Measurements from ENCODE around the gene FBXL16.
A peak's percentile ranks its signal among the peaks of the same experiment; 100 is the strongest.

FBXL16 gene

GRCh38 chr16:677316-678190 lies 28.0 kb downstream of the FBXL16 start:
- H3K18ac ChIP-seq (ENCODE audit: low read length), result peak overlapping the region; percentile 17
- no peak for DNase-seq (ENCODE audit: low spot score)
- H3K4ac ChIP-seq (ENCODE audit: low read length), result no peak overlapping the region
- H3K27me3 ChIP-seq (ENCODE audit: control insufficient read depth in 3 of 3, insufficient read depth in 3 of 3, low read depth in 1 of 3, low read length in 3 of 3), result peaks cover 0 to 14% (median 0%) of the 10 kb centered on the region in 3 experiments
- H2BK12ac ChIP-seq (ENCODE audit: low read length), result peak overlapping the region; percentile 73
- H2BK120ac ChIP-seq (ENCODE audit: low read depth, low read length), result no peak overlapping the region
- H3K4me3 ChIP-seq (ENCODE audit: low read length in 2 of 2), result no peak overlapping the region
- peaks cover 22 to 37% of the 10 kb centered on the region in 2 donors for H3K36me3 ChIP-seq (replicated peaks in 1 of 2; ENCODE audit: control insufficient read depth in 2 of 2, insufficient read depth in 2 of 2, low read length in 2 of 2)
- peak overlapping the region; percentile 85 for H3K23ac ChIP-seq (ENCODE audit: low read depth, low read length, poor library complexity)
- H2BK15ac ChIP-seq (ENCODE audit: low read length), result peak overlapping the region; percentile 17
- peaks cover 0 to 2% of the 10 kb centered on the region in 2 donors for H3K9me3 ChIP-seq (replicated peaks in 1 of 2; ENCODE audit: control insufficient read depth in 2 of 2, insufficient read depth in 1 of 2, low read depth in 1 of 2, low read length in 2 of 2)
- peaks cover 22% of the 10 kb centered on the region for H3K79me1 ChIP-seq (ENCODE audit: low read depth, low read length)
- no peak overlapping the region for H3K9ac ChIP-seq (ENCODE audit: low read depth, low read length, poor library complexity)
- H3K14ac ChIP-seq (ENCODE audit: low read length), result peak overlapping the region; percentile 56
- no peak overlapping the region for H2AFZ ChIP-seq (ENCODE audit: low read length)
- H4K8ac ChIP-seq (ENCODE audit: low read depth, low read length), result peak overlapping the region; percentile 82
- peak overlapping the region; percentile 90 for H2AK5ac ChIP-seq (ENCODE audit: low read depth, low read length)
- H3K4me2 ChIP-seq (ENCODE audit: insufficient read depth, low read length, poor library complexity, severe bottlenecking), result no peak overlapping the region
- H2BK5ac ChIP-seq (ENCODE audit: low read length), result peak overlapping the region; percentile 93
- WGBS, 2 donors (ENCODE audit: extremely low coverage in 2 of 2, insufficient read length in 2 of 2, insufficient replicate concordance in 1 of 2), result no CpG with 5 or more reads among the region's 57 CpGs
- no peak overlapping the region for H3K27ac ChIP-seq (replicated peaks; ENCODE audit: low read length)
- H3K4me1 ChIP-seq (ENCODE audit: control insufficient read depth in 2 of 2, insufficient read depth in 1 of 2, low read depth in 1 of 2, low read length in 2 of 2), result peaks cover 7 to 21% of the 10 kb centered on the region in 2 donors
- H4K91ac ChIP-seq (ENCODE audit: low read depth, low read length, poor library complexity), result peak overlapping the region; percentile 53

GRCh38 chr16:676913-677312 lies 28.7 kb downstream of the FBXL16 start:
- Histone ChIP-seq H2AFZ (ENCODE audit: low read length) (no peak overlapping the region), H3K9me3 (replicated peaks in 1 of 2; ENCODE audit: control insufficient read depth in 2 of 2, insufficient read depth in 1 of 2, low read depth in 1 of 2, low read length in 2 of 2) (peaks cover 0 to 2% of the 10 kb centered on the region in 2 donors), H3K4me3 (ENCODE audit: low read length in 2 of 2) (no peak overlapping the region), H3K14ac (ENCODE audit: low read length) (peak overlapping the region; percentile 56), H2BK15ac (ENCODE audit: low read length) (no peak overlapping the region), H2BK5ac (ENCODE audit: low read length) (peak overlapping the region; percentile 93), H3K4me2 (ENCODE audit: insufficient read depth, low read length, poor library complexity, severe bottlenecking) (peak overlapping the region; percentile 2), H3K9ac (ENCODE audit: low read depth, low read length, poor library complexity) (no peak overlapping the region), H2AK5ac (ENCODE audit: low read depth, low read length) (peak overlapping the region; percentile 6), H2BK12ac (ENCODE audit: low read length) (peak overlapping the region; percentile 73), H3K27ac (replicated peaks; ENCODE audit: low read length) (no peak overlapping the region), H3K27me3 (ENCODE audit: control insufficient read depth in 3 of 3, insufficient read depth in 3 of 3, low read depth in 1 of 3, low read length in 3 of 3) (peaks cover 0 to 14% (median 0%) of the 10 kb centered on the region in 3 experiments), H3K36me3 (replicated peaks in 1 of 2; ENCODE audit: control insufficient read depth in 2 of 2, insufficient read depth in 2 of 2, low read length in 2 of 2) (peaks cover 22 to 37% of the 10 kb centered on the region in 2 donors), H3K23ac (ENCODE audit: low read depth, low read length, poor library complexity) (peak overlapping the region; percentile 85), H3K4ac (ENCODE audit: low read length) (no peak overlapping the region), H3K4me1 (ENCODE audit: control insufficient read depth in 2 of 2, insufficient read depth in 1 of 2, low read depth in 1 of 2, low read length in 2 of 2) (peaks cover 6 to 21% of the 10 kb centered on the region in 2 donors), H3K18ac (ENCODE audit: low read length) (peak overlapping the region; percentile 17), H4K91ac (ENCODE audit: low read depth, low read length, poor library complexity) (peak overlapping the region; percentile 53), H2BK120ac (ENCODE audit: low read depth, low read length) (no peak overlapping the region), H4K8ac (ENCODE audit: low read depth, low read length) (peak overlapping the region; percentile 82), H3K79me1 (ENCODE audit: low read depth, low read length) (peaks cover 18% of the 10 kb centered on the region)
- DNase-seq (ENCODE audit: low spot score), result no peak
- no CpG with 5 or more reads among the region's 23 CpGs for WGBS, 2 donors (ENCODE audit: extremely low coverage in 2 of 2, insufficient read length in 2 of 2, insufficient replicate concordance in 1 of 2)

GRCh38 chr16:676565-676902 lies 29.1 kb downstream of the FBXL16 start:
- Histone ChIP-seq H3K36me3 (replicated peaks in 1 of 2; ENCODE audit: control insufficient read depth in 2 of 2, insufficient read depth in 2 of 2, low read length in 2 of 2) (peaks cover 20 to 36% of the 10 kb centered on the region in 2 donors), H3K14ac (ENCODE audit: low read length) (peak overlapping the region; percentile 39), H3K4ac (ENCODE audit: low read length) (no peak overlapping the region), H3K23ac (ENCODE audit: low read depth, low read length, poor library complexity) (peak overlapping the region; percentile 85), H3K4me1 (ENCODE audit: control insufficient read depth in 2 of 2, insufficient read depth in 1 of 2, low read depth in 1 of 2, low read length in 2 of 2) (peaks cover 3 to 18% of the 10 kb centered on the region in 2 donors), H2AK5ac (ENCODE audit: low read depth, low read length) (peak overlapping the region; percentile 82), H2AFZ (ENCODE audit: low read length) (no peak overlapping the region), H2BK5ac (ENCODE audit: low read length) (no peak overlapping the region), H3K27ac (replicated peaks; ENCODE audit: low read length) (no peak overlapping the region), H3K4me2 (ENCODE audit: insufficient read depth, low read length, poor library complexity, severe bottlenecking) (no peak overlapping the region), H2BK15ac (ENCODE audit: low read length) (peak overlapping the region; percentile 3), H2BK120ac (ENCODE audit: low read depth, low read length) (no peak overlapping the region), H4K8ac (ENCODE audit: low read depth, low read length) (no peak overlapping the region), H3K4me3 (ENCODE audit: low read length in 2 of 2) (peak overlapping the region in 1 of 2 donors; percentile 64), H3K9me3 (replicated peaks in 1 of 2; ENCODE audit: control insufficient read depth in 2 of 2, insufficient read depth in 1 of 2, low read depth in 1 of 2, low read length in 2 of 2) (no peaks in the 10 kb centered on the region), H4K91ac (ENCODE audit: low read depth, low read length, poor library complexity) (no peak overlapping the region), H3K27me3 (ENCODE audit: control insufficient read depth in 3 of 3, insufficient read depth in 3 of 3, low read depth in 1 of 3, low read length in 3 of 3) (peaks cover 0 to 14% (median 0%) of the 10 kb centered on the region in 3 experiments), H3K9ac (ENCODE audit: low read depth, low read length, poor library complexity) (peak overlapping the region; percentile 53), H2BK12ac (ENCODE audit: low read length) (no peak overlapping the region), H3K18ac (ENCODE audit: low read length) (peak overlapping the region; percentile 0), H3K79me1 (ENCODE audit: low read depth, low read length) (peaks cover 17% of the 10 kb centered on the region)
- DNase-seq (ENCODE audit: low spot score), result no peak
- WGBS, 2 donors (ENCODE audit: extremely low coverage in 2 of 2, insufficient read length in 2 of 2, insufficient replicate concordance in 1 of 2), result no CpG with 5 or more reads among the region's 21 CpGs

- peak overlapping the region; percentile 97 for H3K23ac ChIP-seq (ENCODE audit: low read depth, low read length, poor library complexity)
- peaks cover 20 to 36% of the 10 kb centered on the region in 2 donors for H3K36me3 ChIP-seq (replicated peaks in 1 of 2; ENCODE audit: control insufficient read depth in 2 of 2, insufficient read depth in 2 of 2, low read length in 2 of 2)
- no peak overlapping the region for H3K4ac ChIP-seq (ENCODE audit: low read length)
- no peak overlapping the region for H2BK12ac ChIP-seq (ENCODE audit: low read length)
- H2BK5ac ChIP-seq (ENCODE audit: low read length), result no peak overlapping the region
- peak overlapping the region; percentile 53 for H3K9ac ChIP-seq (ENCODE audit: low read depth, low read length, poor library complexity)
- WGBS, 2 donors (ENCODE audit: extremely low coverage in 2 of 2, insufficient read length in 2 of 2, insufficient replicate concordance in 1 of 2), result no CpG with 5 or more reads among the region's 25 CpGs
- H3K4me3 ChIP-seq (ENCODE audit: low read length in 2 of 2), result peak overlapping the region in 1 of 2 donors; percentile 69
- H3K18ac ChIP-seq (ENCODE audit: low read length), result peak overlapping the region; percentile 89
- H3K27ac ChIP-seq (replicated peaks; ENCODE audit: low read length), result no peak overlapping the region
- H2AK5ac ChIP-seq (ENCODE audit: low read depth, low read length), result peak overlapping the region; percentile 82
- H2BK15ac ChIP-seq (ENCODE audit: low read length), result peak overlapping the region; percentile 3
- no peak overlapping the region for H4K91ac ChIP-seq (ENCODE audit: low read depth, low read length, poor library complexity)
- H3K4me1 ChIP-seq (ENCODE audit: control insufficient read depth in 2 of 2, insufficient read depth in 1 of 2, low read depth in 1 of 2, low read length in 2 of 2), result peaks cover 0 to 13% of the 10 kb centered on the region in 2 donors
- no peaks in the 10 kb centered on the region for H3K9me3 ChIP-seq (replicated peaks in 1 of 2; ENCODE audit: control insufficient read depth in 2 of 2, insufficient read depth in 1 of 2, low read depth in 1 of 2, low read length in 2 of 2)
- peaks cover 13% of the 10 kb centered on the region for H3K79me1 ChIP-seq (ENCODE audit: low read depth, low read length)
- H3K14ac ChIP-seq (ENCODE audit: low read length), result peak overlapping the region; percentile 39
- H2AFZ ChIP-seq (ENCODE audit: low read length), result no peak overlapping the region
- peaks cover 0 to 14% (median 0%) of the 10 kb centered on the region in 3 experiments for H3K27me3 ChIP-seq (ENCODE audit: control insufficient read depth in 3 of 3, insufficient read depth in 3 of 3, low read depth in 1 of 3, low read length in 3 of 3)
- H2BK120ac ChIP-seq (ENCODE audit: low read depth, low read length), result no peak overlapping the region
- no peak for DNase-seq (ENCODE audit: low spot score)
- H4K8ac ChIP-seq (ENCODE audit: low read depth, low read length), result no peak overlapping the region
- peak overlapping the region; percentile 71 for H3K4me2 ChIP-seq (ENCODE audit: insufficient read depth, low read length, poor library complexity, severe bottlenecking)
Measured at GRCh38 chr16:675884-676564, 29.6 kb downstream of the FBXL16 start.
